Ishikawa (cell line): ENCODE measurements around the gene PRM2.

Source experiments
- CEBPB ChIP-seq: IDR thresholded peaks from 2 replicates; pipeline ENCODE4 v1.6.1; 2012
- CREB1 ChIP-seq: IDR thresholded peaks from 2 replicates; pipeline ENCODE4 v1.6.1; 2012; ENCODE audit warnings: low read depth
- EGR1 ChIP-seq: IDR thresholded peaks from 2 replicates; pipeline ENCODE4 v1.6.1; 2012
- EP300 ChIP-seq: IDR thresholded peaks from 2 replicates; pipeline ENCODE4 v1.6.1; 2012; ENCODE audit warnings: borderline replicate concordance
- FOXM1 ChIP-seq: IDR thresholded peaks from 2 replicates; pipeline ENCODE4 v1.6.1; 2012; ENCODE audit warnings: low read depth, borderline replicate concordance
- MAX ChIP-seq: IDR thresholded peaks from 2 replicates; pipeline ENCODE4 v1.6.1; 2012
- NFIC ChIP-seq: IDR thresholded peaks from 2 replicates; pipeline ENCODE4 v1.6.1; 2012
- RAD21 ChIP-seq: IDR thresholded peaks from 2 replicates; pipeline ENCODE4 v1.6.1; 2012; ENCODE audit warnings: low read depth
- TAF1 ChIP-seq: IDR thresholded peaks from 2 replicates; pipeline ENCODE4 v1.6.1; 2012; ENCODE audit warnings: low read depth, mild to moderate bottlenecking
- TCF12 ChIP-seq: IDR thresholded peaks from 2 replicates; pipeline ENCODE4 v1.6.1; 2012; ENCODE audit warnings: low read depth
- TEAD4 ChIP-seq: IDR thresholded peaks from 2 replicates; pipeline ENCODE4 v1.6.1; 2012
- USF1 ChIP-seq: IDR thresholded peaks from 2 replicates; pipeline ENCODE4 v1.6.1; 2012
- YY1 ChIP-seq: IDR thresholded peaks from 2 replicates; pipeline ENCODE4 v1.6.1; 2012; ENCODE audit warnings: low read depth
- ZBTB7A ChIP-seq: IDR thresholded peaks from 2 replicates; pipeline ENCODE4 v1.6.1; 2012; ENCODE audit warnings: low read depth
- TF ChIP-seq, protein P1 (sequence below): IDR thresholded peaks from 2 replicates; pipeline ENCODE4 v1.6.1; 2012; ENCODE audit warnings: low read depth, mild to moderate bottlenecking

The PRM2 gene, protein sequence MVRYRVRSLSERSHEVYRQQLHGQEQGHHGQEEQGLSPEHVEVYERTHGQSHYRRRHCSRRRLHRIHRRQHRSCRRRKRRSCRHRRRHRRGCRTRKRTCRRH

GRCh38 chr16:11276143-11276895 lies at the start of gene PRM2:
Gene PRM2, minus strand, starts transcription at chr16:11276480. Its CDS starts 110 bp downstream, at chr16:11276370.
- TF ChIP-seq MAX = no peak
- no peak for TF ChIP-seq RAD21
- no peak for TF ChIP-seq FOXM1
- TF ChIP-seq USF1 = no peak
- no peak for TF ChIP-seq EP300
- no peak for TF ChIP-seq TEAD4

GRCh38 chr16:11325404-11326083 lies 49.3 kb upstream of the PRM2 start:
- TF ChIP-seq CREB1 (no peak), EGR1 (no peak), USF1 (no peak), TCF12 (no peak), TAF1 (no peak), TEAD4 (no peak), YY1 (no peak), EP300 (no peak), ZBTB7A (no peak), MAX (no peak), RAD21 (no peak), FOXM1 (no peak), CEBPB (no peak), NFIC (no peak)
- TF ChIP-seq, protein P1, sequence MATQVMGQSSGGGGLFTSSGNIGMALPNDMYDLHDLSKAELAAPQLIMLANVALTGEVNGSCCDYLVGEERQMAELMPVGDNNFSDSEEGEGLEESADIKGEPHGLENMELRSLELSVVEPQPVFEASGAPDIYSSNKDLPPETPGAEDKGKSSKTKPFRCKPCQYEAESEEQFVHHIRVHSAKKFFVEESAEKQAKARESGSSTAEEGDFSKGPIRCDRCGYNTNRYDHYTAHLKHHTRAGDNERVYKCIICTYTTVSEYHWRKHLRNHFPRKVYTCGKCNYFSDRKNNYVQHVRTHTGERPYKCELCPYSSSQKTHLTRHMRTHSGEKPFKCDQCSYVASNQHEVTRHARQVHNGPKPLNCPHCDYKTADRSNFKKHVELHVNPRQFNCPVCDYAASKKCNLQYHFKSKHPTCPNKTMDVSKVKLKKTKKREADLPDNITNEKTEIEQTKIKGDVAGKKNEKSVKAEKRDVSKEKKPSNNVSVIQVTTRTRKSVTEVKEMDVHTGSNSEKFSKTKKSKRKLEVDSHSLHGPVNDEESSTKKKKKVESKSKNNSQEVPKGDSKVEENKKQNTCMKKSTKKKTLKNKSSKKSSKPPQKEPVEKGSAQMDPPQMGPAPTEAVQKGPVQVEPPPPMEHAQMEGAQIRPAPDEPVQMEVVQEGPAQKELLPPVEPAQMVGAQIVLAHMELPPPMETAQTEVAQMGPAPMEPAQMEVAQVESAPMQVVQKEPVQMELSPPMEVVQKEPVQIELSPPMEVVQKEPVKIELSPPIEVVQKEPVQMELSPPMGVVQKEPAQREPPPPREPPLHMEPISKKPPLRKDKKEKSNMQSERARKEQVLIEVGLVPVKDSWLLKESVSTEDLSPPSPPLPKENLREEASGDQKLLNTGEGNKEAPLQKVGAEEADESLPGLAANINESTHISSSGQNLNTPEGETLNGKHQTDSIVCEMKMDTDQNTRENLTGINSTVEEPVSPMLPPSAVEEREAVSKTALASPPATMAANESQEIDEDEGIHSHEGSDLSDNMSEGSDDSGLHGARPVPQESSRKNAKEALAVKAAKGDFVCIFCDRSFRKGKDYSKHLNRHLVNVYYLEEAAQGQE = no peak

DNA sequence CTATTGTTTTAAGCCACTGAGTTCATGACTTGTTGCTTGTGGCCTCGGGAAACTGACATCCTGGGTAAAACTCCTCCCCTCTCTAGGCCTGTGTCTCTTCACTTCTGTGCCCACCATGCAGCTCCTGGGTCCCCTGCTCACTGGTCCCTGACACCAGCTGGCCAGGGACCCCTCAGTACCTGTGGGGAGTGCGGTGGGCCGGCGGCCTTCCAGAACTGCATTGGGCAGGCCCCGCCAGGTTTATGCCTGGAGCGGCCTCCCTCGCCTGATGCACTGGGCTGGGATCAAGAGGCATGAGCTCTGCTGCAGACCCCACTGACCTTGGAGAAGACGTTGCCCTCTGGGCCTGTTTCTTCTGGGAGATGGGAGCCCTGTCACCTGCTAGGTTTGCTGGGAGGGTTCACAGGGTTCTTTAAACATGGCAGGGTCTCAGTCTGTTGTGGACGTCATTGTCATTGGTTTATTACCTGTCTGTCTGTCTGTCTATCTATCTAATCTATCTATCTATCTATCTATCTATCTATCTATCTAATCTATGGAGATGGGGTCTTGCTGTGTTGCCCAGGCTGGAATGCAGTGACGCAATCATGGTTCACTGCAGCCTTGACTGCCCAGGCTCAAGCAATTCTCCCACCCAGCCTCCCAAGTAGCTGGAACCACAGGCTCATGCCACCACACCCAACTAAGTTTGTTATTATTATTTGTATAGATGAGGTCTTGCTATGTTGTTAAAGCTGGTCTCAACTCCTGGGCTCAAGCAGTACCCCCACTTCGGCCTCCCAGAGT lies 47.5 kb upstream of the PRM2 start:
- TF ChIP-seq CEBPB (peak; percentile 49; the same call in 1 of the 2 replicates), MAX (no peak), EGR1 (no peak)

- TF ChIP-seq MAX (no peak), EP300 (no peak), NFIC (no peak), CEBPB (no peak), RAD21 (no peak), CREB1 (no peak), USF1 (no peak), TAF1 (no peak), YY1 (no peak), TEAD4 (no peak)
Measured at GRCh38 chr16:11322823-11323222, 46.5 kb upstream of the PRM2 start.

DNA sequence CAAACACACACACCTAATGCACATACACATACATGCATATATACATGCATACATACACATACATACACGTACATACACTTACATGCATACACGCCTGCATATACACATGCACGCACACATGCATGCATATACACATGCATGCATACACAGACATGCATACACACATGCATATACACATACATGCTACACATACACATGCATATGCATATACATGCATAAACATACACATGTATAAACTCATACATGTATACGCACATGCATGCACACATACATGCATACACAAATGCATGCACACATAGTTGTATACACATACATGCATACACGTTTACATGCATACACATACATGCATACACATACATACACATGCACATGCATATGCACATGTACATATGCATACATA lies 45.4 kb upstream of the PRM2 start:
- TF ChIP-seq NFIC (no peak), FOXM1 (no peak), YY1 (no peak), USF1 (no peak), CREB1 (no peak), CEBPB (no peak), RAD21 (no peak), MAX (no peak), EGR1 (no peak), TAF1 (no peak), EP300 (no peak), ZBTB7A (no peak), TCF12 (no peak), TEAD4 (no peak)
- TF ChIP-seq, protein P1 = no peak
